RWPE1 (cell line): Measurements from ENCODE around the gene REEP5.

Experiments used
- CTCF ChIA-PET: fragments of 350-600 bp; sonication (Branson Sonifier 250); formaldehyde crosslinking; extraction: SDS; loops from one replicate; lab custom pipeline; 2021; lab: Yijun Ruan, JAX
- POLR2A ChIA-PET: fragments of 400-600 bp; formaldehyde crosslinking; extraction: SDS; loops from one replicate; lab custom pipeline; 2020; ENCODE audit warnings: antibody characterized with exemption; ENCODE audit not compliant: low non-redundant PET; lab: Yijun Ruan, JAX
- DNase-seq: peaks from one replicate; pipeline ENCODE4 v3.0.0; 2012; ENCODE audit warnings: low spot score
- H3K27ac ChIP-seq: fragments of 450-650 bp; 2 replicates; pipeline ENCODE4 v1.5.1; 2017
- CTCF ChIP-seq: fragments of 450-650 bp; conservative IDR thresholded peaks from 2 replicates; pipeline ENCODE4 v1.5.1; 2017; ENCODE audit warnings: low read depth, mild to moderate bottlenecking

Gene REEP5

GRCh38 chr5:112951124-112951702 lies 29.2 kb upstream of the REEP5 start:
- H3K27ac ChIP-seq = no peak overlapping the region
- ChIA-PET POLR2A (no interaction called here), CTCF (interaction anchor here (0.5 kb wide), 1 partner anchor 995 kb away, joined by 4 read pairs; no protein-coding TSS in a partner anchor)
- DNase-seq = no peak
- TF ChIP-seq CTCF = no peak

- no peak for DNase-seq
- TF ChIP-seq CTCF = no peak
- POLR2A ChIA-PET = no interaction called here
- no peak overlapping the region for H3K27ac ChIP-seq
- CTCF ChIA-PET = no interaction called here
Observed at GRCh38 chr5:112948458-112948857, 26.4 kb upstream of the REEP5 start.

- POLR2A ChIA-PET = no interaction called here
Observed at GRCh38 chr5:112940670-112941069, 18.6 kb upstream of the REEP5 start.

GRCh38 chr5:112938286-112938685 lies 16.3 kb upstream of the REEP5 start:
- no peak overlapping the region for H3K27ac ChIP-seq
- no peak for TF ChIP-seq CTCF
- ChIA-PET POLR2A (no interaction called here), CTCF (interaction anchor here (0.6 kb wide), 1 partner anchor 22 kb away, joined by 4 read pairs; no protein-coding TSS in a partner anchor)
- DNase-seq = no peak

More at GRCh38 chr5:112940670-112941069, 18.6 kb upstream of the REEP5 start:
- no peak for TF ChIP-seq CTCF
- H3K27ac ChIP-seq = no peak overlapping the region
- CTCF ChIA-PET = interaction anchor here (0.7 kb wide), 1 partner anchor 15 kb away, joined by 5 read pairs; no protein-coding TSS in a partner anchor
- no peak for DNase-seq

- ChIA-PET POLR2A (no interaction called here), CTCF (no interaction called here)
- H3K27ac ChIP-seq = no peak overlapping the region
- DNase-seq = no peak
- TF ChIP-seq CTCF = no peak
Observed at GRCh38 chr5:112935675-112936074, 13.6 kb upstream of the REEP5 start.

GRCh38 chr5:112934366-112934663 lies 12.3 kb upstream of the REEP5 start:
- CTCF ChIA-PET = no interaction called here
- H3K27ac ChIP-seq = no peak overlapping the region
- POLR2A ChIA-PET = no interaction called here
- TF ChIP-seq CTCF = no peak
- no peak for DNase-seq
